HUDEP-2 (cell line): ENCODE measurements around the gene SEZ6L2.
"Not testable (repeated sequence)": the region's sequence is repeated elsewhere in the genome, so short reads cannot be mapped to it uniquely, and the experiment has no call there.

Experiments used
- DNase-seq, 76 experiments: peaks; one replicate each; lab custom pipeline; 2025; ENCODE audit not compliant: unreplicated experiment in 76 of 76; lab: John Stamatoyannopoulos, UW

Gene SEZ6L2

DNA sequence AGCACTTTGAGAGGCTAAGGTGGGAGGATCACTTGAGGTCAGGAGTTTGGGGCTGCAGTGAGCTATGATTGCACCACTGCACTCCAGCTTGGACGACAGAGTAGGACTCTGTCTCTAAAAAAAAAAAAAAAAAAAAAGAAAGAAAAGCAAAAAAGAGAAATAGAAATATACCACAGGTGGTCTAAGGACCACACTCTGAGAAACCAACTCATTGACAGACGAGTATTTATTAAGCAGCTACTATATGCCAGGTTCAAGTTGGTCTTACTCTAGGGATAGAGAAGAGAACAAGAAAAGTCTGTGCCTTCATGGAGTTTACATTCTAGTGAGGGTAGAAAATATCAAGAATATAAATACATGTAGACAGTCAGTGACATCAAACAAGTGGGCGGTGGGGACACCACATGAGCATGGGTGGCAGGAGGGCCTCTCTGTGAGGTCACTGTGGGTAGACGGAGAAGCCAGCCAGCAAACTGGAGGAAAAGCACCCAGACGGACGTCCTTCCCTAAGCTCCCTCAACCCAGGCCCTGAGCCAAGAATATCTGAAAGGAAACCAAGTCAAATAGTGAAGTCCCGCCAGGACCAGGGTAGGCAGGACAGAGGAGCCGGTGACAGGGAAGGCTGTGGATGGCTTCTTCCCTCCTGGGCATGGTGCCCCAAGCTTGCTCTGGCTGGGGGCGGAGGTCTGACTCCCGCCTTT is 41.1 kb downstream of the SEZ6L2 start:
- DNase-seq = no peak

DNA sequence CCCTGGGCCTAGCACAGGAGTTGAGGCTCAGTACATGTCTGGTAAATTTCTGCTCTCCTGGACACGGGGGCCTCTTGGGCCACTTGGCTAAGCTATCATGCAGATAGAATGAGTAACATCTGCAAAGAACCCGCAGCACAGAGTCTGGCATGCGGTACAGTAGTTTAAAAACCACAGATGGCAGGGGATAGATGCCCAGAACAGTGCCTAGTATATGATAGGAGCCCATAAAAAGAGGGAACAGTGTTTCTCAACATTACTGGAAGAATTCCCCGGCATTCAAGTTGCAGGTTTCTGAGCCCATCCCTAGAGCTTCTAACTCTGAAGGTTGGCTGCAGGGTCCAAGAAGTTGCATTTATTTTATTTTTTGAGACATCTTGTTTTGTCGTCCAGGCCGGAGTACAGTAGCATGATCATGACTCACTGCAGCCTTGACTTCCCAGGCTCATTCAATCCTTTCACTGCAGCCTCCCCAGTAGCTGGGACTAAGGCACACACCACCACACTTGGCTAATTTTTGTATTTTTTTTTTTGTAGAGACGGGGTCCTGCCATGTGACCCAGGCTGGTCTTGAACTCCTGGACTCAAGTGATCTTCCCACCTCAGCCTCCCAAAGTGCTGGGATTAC is 42.1 kb downstream of the SEZ6L2 start:
- no peak for DNase-seq

DNA sequence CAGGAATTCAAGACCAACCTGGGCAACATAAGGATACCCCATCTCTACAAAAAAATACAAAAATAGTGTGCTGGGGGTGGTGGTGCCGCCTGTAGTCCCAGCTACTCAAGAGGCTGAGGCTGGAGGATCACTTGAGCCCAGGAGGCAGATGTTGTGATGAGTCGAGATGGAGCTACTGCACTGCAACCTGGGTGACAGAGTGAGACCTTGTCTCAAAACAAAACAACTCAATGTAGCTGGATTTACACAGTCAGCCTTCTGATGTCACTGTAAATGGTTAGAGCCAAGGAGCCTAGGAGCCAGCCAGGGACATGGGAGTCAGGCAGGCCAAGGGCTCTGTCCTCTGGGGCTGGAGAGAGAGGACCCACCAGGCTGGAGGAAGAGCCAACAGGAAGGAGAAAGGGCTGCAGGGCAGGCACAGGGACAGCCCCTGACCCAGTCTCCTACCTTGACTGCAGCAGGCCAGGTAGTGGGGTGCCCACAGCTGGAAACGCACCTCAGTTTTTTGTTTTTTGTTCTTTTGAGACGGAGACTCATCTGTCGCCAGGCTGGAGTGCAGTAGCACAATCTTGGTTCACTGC is 44.7 kb downstream of the SEZ6L2 start:
- no peak for DNase-seq

DNA sequence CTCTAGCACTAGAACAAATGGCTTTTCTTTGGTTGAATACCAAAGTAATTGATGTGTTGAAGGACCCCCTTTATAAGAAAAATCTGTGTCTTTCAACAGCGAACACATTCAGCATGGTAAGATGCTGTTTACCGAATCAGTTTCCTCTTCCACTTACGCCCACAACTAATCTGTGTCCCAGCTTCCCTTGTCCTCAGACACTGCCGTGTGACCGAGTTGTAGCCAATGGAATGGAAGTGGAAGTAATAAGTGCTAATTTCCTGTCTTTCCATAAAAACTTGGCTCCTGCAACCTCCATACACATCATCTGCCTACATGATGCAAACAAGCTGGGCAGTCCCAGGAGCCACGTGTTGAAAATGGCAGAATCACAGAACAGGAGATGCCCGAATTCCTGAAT is 46.7 kb downstream of the SEZ6L2 start:
- no peak for DNase-seq

DNA sequence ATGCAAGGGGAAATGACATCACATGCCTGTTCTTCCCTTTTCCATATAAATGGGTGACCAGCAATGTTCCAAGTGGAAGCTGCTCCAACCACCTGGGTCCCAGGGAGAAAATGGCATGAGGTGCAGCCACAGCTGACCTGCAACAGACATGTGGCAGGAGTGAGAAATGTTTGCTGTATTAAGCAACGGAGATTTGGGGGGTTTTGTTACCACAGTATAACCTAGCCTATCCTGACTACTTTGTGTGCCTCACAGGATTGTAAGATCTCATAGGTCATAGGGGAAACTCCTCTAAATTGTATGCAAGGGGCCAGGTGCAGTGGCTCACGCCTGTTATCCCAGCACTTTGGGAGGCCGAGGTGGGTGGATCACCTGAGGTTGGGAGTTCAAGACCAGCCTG is 48.4 kb downstream of the SEZ6L2 start:
- DNase-seq = no peak

DNA sequence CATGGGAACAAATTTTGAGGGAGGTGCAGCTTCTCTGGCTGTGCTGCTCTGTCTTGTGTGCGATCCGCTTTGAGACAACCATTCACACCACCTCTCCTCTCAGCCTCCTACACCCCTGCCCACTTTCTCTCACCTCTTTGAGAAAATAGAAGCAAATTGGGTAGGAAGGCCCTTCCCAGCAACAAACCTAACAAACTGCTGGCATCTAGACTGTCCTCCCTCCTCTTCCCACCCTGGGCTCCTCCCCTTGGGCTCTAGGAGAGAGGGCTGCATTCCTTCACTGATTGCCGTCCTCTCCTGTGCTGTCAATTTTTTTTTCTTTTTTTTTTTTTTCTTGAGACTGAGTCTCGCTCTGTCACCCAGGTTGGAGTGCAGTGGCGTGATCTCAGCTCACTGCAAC is 49.8 kb downstream of the SEZ6L2 start:
- DNase-seq = no peak

DNA sequence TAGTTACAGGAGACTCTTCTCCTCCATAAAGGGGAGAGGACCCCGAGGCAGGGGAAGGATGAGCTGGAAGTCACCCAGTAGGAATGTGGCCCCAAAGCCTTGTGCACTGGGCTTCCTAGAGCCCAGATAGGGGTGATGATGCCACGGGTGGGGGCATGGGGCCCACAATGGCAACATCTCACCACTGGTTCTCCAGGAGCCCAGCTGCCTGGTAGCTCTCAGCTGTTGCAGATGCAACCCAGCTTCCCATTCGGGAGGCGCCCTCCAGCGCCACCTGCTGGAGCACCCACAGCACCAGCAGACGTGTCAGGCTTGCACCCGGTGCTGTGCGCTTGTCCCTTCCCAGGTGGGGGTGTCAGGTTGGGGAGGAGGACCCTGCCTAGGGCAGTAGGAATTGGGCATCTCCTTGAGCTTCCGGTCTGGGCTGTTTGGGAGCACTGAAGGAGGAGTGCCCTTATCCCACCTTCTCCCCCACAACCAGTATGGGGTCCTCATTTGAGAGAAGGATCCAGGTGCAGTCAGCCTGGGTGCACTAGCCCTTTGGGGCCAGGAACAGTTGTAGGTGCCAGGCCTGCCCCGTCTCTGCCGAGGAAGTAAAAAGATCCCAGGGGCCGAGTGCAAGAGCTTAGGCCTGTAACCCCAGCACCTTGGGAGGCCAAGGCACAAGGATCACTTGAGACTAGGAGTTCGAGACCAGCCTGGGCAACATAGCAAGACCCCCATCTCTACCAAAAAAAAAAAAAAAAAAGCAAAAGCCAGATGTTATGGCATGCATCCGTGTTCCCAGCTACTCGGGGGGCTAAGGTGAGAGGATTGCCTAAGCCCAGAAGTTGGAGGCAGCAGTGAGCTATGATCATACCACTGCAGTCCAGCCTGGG is 50.7 kb downstream of the SEZ6L2 start:
- peak in 64 of 76 experiments; percentile 4 to 74 (median 52) for DNase-seq

DNA sequence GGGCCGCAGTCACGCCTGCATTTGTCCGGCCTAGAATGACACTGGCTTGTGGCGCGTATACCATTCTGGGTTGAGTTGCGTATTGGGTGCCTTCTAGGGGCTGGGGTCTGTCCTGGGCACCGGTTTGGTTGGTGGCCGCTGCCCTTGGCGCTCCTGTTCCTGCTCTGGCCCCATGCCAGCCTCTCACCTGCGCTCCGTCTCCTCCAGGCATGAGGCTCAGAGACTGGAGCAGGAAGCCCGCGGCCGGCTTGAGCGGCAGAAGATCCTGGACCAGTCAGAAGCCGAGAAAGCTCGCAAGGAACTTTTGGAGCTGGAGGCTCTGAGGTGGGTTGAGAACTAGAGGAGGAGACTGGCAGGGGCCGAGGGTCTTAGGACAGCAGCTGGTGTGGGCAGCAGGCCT is 53.7 kb downstream of the SEZ6L2 start:
- no peak for DNase-seq

DNA sequence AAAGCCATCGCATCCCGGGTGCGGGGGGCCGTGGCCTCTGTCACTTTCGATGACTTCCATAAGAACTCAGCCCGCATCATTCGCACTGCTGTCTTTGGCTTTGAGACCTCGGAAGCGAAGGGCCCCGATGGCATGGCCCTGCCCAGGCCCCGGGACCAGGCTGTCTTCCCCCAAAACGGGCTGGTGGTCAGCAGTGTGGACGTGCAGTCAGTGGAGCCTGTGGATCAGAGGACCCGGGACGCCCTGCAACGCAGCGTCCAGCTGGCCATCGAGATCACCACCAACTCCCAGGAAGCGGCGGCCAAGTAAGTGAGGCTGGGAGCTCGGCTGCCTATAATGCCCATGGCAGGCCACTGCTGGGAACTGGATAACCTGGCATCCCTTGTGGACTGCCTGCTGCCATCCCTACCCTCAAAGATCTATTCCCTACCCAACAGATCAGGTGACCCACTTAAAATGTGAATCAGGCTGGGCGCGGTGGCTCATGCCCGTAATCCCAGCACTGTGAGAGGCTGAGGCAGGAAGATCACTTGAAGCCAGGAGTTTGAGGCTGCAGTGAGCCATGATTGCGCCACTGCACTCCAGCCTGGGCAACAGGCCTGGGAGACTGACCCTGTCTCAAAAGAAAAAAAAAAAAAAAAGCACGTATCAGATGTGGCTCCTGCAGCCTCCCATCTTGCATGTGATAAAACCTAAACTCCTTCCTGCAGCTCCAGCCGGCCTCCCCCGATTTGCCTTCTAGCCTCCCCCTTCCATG is 54.6 kb downstream of the SEZ6L2 start:
- no peak for DNase-seq

DNA sequence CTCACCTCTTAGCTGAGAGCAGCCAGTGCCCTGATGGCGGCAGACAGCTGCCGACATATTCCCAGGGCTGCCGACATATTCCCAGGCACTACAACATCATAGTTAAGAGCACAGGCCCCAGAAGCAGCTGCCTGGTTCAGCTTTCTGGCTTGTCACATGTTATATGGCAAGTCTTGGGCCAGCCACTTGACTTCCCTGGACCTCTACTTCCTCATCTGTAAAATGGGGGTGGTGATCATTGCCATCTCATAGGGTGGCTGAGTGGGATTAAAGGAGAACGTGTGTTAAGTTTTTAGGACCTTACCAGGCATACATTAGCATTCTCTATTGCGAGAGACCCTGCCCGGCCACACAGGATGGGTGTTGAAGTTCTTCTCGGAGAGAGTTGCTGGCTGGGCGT is 55.4 kb downstream of the SEZ6L2 start:
- no peak for DNase-seq

DNA sequence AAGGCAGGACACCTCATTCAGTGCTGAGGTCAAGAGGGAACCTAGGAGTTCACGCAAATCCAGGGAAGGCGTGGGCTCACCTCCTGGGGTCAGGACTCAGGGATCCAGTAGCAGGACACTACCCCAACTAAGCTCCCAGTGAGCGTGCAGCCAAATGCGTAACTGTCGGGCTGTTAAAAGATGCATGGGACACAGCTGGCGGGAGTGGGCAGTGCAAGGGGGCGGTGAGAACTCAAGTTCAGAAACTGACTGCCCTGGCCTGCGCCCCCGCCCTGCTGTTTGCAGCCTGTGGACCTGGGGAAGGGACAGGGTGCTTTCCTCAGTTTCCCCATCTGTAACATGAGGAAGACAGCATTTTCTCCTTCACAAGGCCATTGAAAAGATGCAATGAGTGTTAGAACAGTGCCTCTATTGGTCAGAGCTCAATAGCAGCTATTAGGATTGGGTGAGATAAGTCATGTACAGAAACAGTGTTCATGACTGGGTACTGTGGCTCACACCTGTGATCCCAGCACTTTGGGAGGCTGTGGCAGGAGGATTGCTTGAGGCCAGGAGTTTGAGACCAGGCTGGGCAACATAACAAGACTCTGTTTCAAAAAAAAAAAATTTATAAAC is 56.5 kb downstream of the SEZ6L2 start:
- DNase-seq = peak in 1 of 76 experiments; percentile 12

DNA sequence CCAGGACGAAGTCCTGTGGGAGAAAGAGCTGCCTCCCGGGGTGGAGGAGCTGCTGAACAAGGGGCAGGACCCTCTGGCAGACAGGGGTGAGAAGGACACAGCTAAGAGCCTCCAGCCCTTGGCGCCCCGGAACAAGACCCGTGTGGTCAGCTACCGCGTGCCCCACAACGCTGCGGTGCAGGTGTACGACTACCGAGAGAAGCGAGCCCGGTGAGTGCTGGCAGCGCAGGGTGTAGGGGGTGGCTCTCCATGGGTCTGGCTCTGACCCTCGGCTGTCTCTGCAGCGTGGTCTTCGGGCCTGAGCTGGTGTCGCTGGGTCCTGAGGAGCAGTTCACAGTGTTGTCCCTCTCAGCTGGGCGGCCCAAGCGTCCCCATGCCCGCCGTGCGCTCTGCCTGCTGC is 57.7 kb downstream of the SEZ6L2 start:
- no peak for DNase-seq

DNA sequence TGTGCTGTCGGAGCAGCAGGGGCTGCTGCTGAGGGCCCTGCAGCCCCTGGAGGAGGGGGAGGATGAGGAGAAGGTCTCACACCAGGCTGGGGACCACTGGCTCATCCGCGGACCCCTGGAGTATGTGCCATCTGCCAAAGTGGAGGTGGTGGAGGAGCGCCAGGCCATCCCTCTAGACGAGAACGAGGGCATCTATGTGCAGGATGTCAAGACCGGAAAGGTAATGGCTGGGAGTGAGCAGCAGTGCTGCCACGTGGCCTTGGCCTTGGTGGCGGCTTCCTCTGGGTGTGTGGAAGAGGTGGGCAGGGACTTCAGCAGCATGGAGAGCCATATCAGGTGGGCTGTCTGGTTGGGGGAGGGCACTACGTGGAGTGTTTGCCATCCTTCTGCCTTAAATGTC is 59.1 kb downstream of the SEZ6L2 start:
- no peak for DNase-seq

DNA sequence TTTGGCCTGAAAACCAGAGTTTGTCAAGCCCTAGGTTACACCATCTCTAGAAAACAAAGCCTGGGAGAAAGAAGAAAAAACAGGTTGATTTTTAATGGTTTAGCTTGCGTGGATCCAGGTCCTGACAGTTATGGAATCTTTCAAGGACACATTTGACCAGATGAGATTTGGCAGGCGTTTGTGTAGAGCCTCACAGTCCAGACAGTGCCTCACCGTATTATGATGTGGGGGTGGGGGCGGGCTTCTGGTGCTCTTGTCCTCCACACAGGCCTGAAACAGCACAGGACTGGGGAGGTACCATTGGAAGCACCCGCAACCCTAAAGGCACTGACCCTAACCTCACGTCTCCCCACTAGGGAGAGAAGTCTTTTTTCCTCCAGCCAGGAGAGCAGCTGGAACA is 59.5 kb downstream of the SEZ6L2 start:
- no peak for DNase-seq

DNA sequence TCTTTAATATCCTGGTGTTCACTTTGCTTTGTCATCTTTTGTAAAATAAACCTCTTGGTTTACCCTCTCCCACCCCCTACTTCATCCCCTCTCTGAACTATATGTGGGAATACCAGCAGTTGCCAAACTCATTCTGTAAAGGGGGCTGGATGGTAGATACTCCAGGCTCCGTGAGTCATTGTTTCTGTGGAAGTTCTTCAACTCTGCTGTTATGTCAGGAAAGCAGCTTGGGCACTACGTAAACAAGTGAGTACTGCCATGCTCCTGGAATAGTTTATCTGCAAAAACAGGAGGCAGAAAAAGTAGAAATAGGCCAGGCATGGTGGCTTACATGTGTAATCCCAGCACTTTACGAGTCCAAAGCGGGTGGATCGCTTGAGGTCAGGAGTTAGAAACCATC is 61.5 kb downstream of the SEZ6L2 start:
- DNase-seq = no peak

DNA sequence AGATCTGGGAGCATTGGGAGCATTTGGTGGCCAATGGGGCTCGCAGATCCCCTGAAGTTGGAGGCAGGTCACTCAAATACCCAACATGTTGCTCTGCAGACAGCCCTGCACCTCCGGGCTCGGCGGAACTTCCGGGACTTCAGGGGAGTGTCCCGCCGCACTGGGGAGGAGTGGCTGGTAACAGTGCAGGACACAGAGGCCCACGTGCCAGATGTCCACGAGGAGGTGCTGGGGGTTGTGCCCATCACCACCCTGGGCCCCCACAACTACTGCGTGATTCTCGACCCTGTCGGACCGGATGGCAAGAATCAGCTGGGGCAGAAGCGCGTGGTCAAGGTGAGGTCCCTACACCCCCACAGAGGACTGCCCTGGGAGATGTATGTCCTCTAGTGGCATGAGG is 62.7 kb downstream of the SEZ6L2 start:
- no peak for DNase-seq

DNA sequence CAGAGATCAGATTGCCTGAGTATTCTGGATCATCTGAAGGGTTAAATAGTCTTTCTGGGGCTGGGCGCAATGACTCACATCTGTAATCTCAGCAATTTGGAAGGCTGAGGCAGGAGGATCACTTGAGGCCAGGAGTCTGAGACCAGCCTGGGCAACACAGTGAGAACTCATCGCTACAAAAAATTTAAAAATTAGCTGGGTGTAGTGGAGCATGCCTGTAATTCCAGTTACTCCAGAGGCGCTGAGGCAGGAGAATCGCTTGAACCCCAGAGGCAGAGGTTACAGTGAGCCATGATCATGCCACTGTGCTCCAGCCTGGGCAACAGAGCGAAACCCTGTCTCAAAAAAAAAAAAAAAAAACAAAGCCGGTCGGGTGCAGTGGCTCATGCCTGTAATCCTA is 63.4 kb downstream of the SEZ6L2 start:
- DNase-seq = no peak

DNA sequence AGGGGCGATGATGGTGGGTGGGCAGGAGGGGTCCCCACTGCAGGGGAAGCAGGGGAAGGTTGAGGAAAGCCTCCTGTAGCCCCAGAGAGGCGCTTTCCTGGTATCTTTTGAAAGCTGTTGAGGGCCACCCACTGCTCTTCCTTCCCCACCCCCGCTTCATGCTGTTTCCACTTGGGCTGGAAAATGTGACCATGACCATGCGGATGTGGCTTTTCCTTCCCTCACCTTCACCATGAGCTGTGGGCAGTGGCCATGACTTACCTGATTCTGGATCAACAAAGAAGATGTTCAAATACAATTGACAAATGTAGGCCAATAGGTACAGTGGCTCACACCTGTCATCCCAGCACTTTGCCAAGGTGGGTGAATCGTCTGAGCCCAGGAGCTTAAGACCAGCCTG is 65.3 kb downstream of the SEZ6L2 start:
- no peak for DNase-seq

DNA sequence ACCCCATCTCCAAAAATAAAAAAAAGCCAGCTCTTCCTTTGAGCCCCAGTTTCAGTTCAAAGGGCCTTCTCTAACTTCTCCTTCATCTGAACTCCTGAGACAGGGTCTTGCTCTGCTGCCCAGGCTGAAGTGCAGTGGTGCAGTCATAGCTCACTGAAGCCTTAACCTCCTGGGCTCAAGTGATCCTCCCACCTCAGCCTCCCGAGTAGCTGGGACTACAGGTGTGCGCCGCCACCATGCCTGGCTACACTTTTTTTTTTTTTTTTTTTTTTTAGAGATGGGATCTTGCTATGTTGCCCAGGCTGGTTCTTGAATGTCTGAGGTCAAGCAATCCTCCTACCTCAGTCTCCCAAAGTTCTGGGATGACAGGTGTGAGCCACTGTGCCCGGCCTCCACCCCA is 66.1 kb downstream of the SEZ6L2 start:
- not testable (repeated sequence) for DNase-seq

DNA sequence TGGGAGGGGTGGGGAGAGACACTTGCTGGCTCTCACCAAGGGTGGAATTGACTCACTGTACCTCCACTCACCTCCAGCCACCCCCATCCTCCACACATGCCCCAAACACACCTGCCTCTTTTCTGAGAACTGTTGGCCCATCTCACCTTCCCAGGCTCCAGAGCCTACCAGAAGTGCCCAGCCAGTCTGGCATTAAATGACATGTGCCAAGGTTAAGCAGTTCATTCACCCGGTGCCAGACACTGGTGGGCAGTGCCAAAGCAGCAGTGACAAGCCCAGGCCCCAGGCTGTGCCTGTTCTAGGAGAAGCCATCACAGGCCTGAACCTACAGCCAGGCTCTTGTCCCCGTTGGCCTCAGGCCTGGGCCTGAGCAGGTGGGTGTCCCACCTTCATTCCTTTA is 67.9 kb downstream of the SEZ6L2 start:
- no peak for DNase-seq
